GM12878 (cell line): Measurements from ENCODE around the gene MROH2B. TPM values are rescaled to one million over a fixed set of nuclear protein-coding genes. Genes with fewer than 3 reads are reported as not detected.

Experiments
- ATAC-seq: fragments of 200-7000 bp; cut with Tn5 transposase; 3 replicates; pipeline ENCODE4 v1.9.1; 2020; ENCODE audit warnings: mild to moderate bottlenecking, moderate library complexity
- BruUV-seq: library from RNA; stranded (reverse); fragments of 400-500 nt; replicated peaks from 2 replicates; lab custom pipeline; 2021; lab: Mats Ljungman, UMichigan
- CTCF ChIA-PET: fragments of 300-600 bp; sonication (Branson Sonifier 250); formaldehyde crosslinking; extraction: SDS; loops from one replicate; lab custom pipeline; 2021; ENCODE audit warnings: inconsistent platforms; lab: Yijun Ruan, JAX
- POLR2A ChIA-PET: fragments of 350-600 bp; formaldehyde crosslinking; extraction: SDS; loops from one replicate; lab custom pipeline; 2021; ENCODE audit warnings: inconsistent platforms; lab: Charles Lee
- RAD21 ChIA-PET: fragments of 300-600 bp; sonication (Branson Sonifier 250); formaldehyde crosslinking; loops from one replicate; lab custom pipeline; 2023; ENCODE audit warnings: antibody characterized with exemption; ENCODE audit not compliant: unreplicated experiment; lab: Charles Lee
- SMC1A ChIA-PET: fragments of 300-600 bp; sonication (Branson Sonifier 250); formaldehyde crosslinking; loops from one replicate; lab custom pipeline; 2023; ENCODE audit not compliant: unreplicated experiment, uncharacterized antibody; lab: Charles Lee
- DNase-seq: peaks from one replicate; pipeline ENCODE4 v3.0.0-alpha.2; 2011; ENCODE audit warnings: low read depth, low spot score
- FAIRE-seq: peaks from 3 replicates; lab custom pipeline; 2011; peaks lifted over from hg19 to GRCh38; lab: Jason Lieb, UNC
- H2AFZ ChIP-seq: 2 replicates; pipeline ENCODE4 v1.6.0; 2011; ENCODE audit warnings: low read depth, low read length, control low read depth; ENCODE audit not compliant: control insufficient read depth
- H3K27ac ChIP-seq: 2 replicates; pipeline ENCODE4 v1.5.1; 2011; ENCODE audit warnings: control low read depth; ENCODE audit not compliant: control insufficient read depth, insufficient read depth
- H3K27me3 ChIP-seq, 2 experiments: replicated peaks in 1 of 2; 2 replicates each; pipeline versions ENCODE4 v1.6.0 to v1.6.1; 2011; ENCODE audit warnings: low read length in 1 of 2; ENCODE audit not compliant: control insufficient read depth in 2 of 2, insufficient read depth in 2 of 2
- H3K36me3 ChIP-seq, 2 experiments: 2 replicates each; pipeline ENCODE4 v1.5.1; 2011; ENCODE audit warnings: low read length in 1 of 2; ENCODE audit not compliant: control insufficient read depth in 2 of 2, insufficient read depth in 2 of 2
- H3K4me1 ChIP-seq: 2 replicates; pipeline ENCODE4 v1.6.1; 2011; ENCODE audit warnings: mild to moderate bottlenecking, low read length, moderate library complexity, mixed read lengths; ENCODE audit not compliant: control insufficient read depth, insufficient read depth
- H3K4me2 ChIP-seq: 2 replicates; pipeline ENCODE4 v1.6.0; 2011; ENCODE audit warnings: control low read depth; ENCODE audit not compliant: control insufficient read depth, insufficient read depth
- H3K4me3 ChIP-seq: fragments of 200-600 bp; sonication (generic); 2 replicates; pipeline ENCODE4 v1.5.1; 2016
- H3K79me2 ChIP-seq: 2 replicates; pipeline ENCODE4 v1.6.0; 2011; ENCODE audit warnings: low read length; ENCODE audit not compliant: control insufficient read depth, insufficient read depth
- H3K9ac ChIP-seq: 2 replicates; pipeline ENCODE4 v1.8.0; 2011; ENCODE audit warnings: low read length, control low read depth, mixed read lengths; ENCODE audit not compliant: control insufficient read depth, insufficient read depth
- H3K9me3 ChIP-seq: replicated peaks from 3 replicates; pipeline ENCODE4 v1.5.1; 2011; ENCODE audit warnings: mild to moderate bottlenecking, low read length; ENCODE audit not compliant: control insufficient read depth, insufficient read depth
- H4K20me1 ChIP-seq: 2 replicates; pipeline ENCODE4 v1.6.0; 2011; ENCODE audit not compliant: control insufficient read depth, insufficient read depth
- CHD1 ChIP-seq: IDR thresholded peaks from 2 replicates; pipeline ENCODE4 v1.6.1; 2012; ENCODE audit warnings: low read depth, low read length, improper control_type of control experiment
- CHD2 ChIP-seq: IDR thresholded peaks from 2 replicates; pipeline ENCODE4 v1.6.1; 2011; ENCODE audit warnings: low read depth, low read length, improper control_type of control experiment, borderline replicate concordance
- HSF1 ChIP-seq: fragments of 150-350 bp; IDR thresholded peaks from 2 replicates; pipeline ENCODE4 v1.6.1; 2014; ENCODE audit warnings: mild to moderate bottlenecking, low read depth, low read length
- MTA3 ChIP-seq: IDR thresholded peaks from 2 replicates; pipeline ENCODE4 v1.6.1; 2012; ENCODE audit warnings: low read length, inconsistent platforms, borderline replicate concordance
- MXI1 ChIP-seq: fragments of 150-350 bp; IDR thresholded peaks from 2 replicates; pipeline ENCODE4 v1.6.1; 2011; ENCODE audit warnings: low read depth, mild to moderate bottlenecking, inconsistent platforms, low read length, improper control_type of control experiment
- MYB ChIP-seq: fragments of 150-350 bp; IDR thresholded peaks from 2 replicates; pipeline ENCODE4 v1.6.1; 2014; ENCODE audit warnings: mild to moderate bottlenecking, low read depth, low read length, borderline replicate concordance
- NR2F1 ChIP-seq: fragments of 450-650 bp; conservative IDR thresholded peaks from 2 replicates; pipeline ENCODE4 v1.6.1; 2017; ENCODE audit warnings: mild to moderate bottlenecking
- SMAD5 ChIP-seq: IDR thresholded peaks from 2 replicates; pipeline ENCODE4 v1.6.1; 2016; ENCODE audit warnings: antibody characterized with exemption, low read depth
- SRF ChIP-seq, 2 experiments: IDR thresholded peaks; 2 replicates each; pipeline ENCODE4 v1.6.1; 2011; ENCODE audit warnings: low read depth in 2 of 2, low read length in 2 of 2, mild to moderate bottlenecking in 1 of 2, moderate library complexity in 1 of 2
- TCF3 ChIP-seq: IDR thresholded peaks from 2 replicates; pipeline ENCODE4 v1.6.1; 2012; ENCODE audit warnings: low read depth, mild to moderate bottlenecking, low read length, borderline replicate concordance; ENCODE audit not compliant: insufficient read depth
- ZNF217 ChIP-seq: fragments of 450-650 bp; IDR thresholded peaks from 2 replicates; pipeline ENCODE4 v1.6.1; 2017; ENCODE audit warnings: antibody characterized with exemption, mild to moderate bottlenecking
- WGBS: methylation state at CpG from one replicate; pipeline ENCODE4 v1.1.6; 2016; ENCODE audit warnings: low lambda C conversion rate; ENCODE audit not compliant: insufficient replicate concordance, insufficient coverage; ENCODE audit errors: missing lambda C conversion rate; 5-methylcytosine and 5-hydroxymethylcytosine counted together
- in situ Hi-C: fragments of 300-500 bp; cut with MboI; formaldehyde crosslinking; loops from 9 replicates; pipeline ENCODE4 v1.14.3; 2018; ENCODE audit warnings: mixed read lengths
- intact Hi-C: fragments of 100-400 bp; cut with micrococcal nuclease; formaldehyde crosslinking; loops from one replicate; pipeline ENCODE4 v1.14.2; 2022; ENCODE audit not compliant: unreplicated experiment
- polyA plus RNA-seq, 11 experiments: library from polyadenylated mRNA; depleted of rRNA in 4 of 11; unstranded in 6 of 11; stranded (reverse) in 5 of 11; fragments of >200 nt; fragmentation: Nextera tagmentation in 4 of 11; fragmentation: Illumina TruSeq in 1 of 11; extraction: Ambion mirVana in 4 of 11; extraction: Trizol in 1 of 11; gene quantifications; 1 replicate in 1 of 11; 2 replicates in 10 of 11; pipeline versions ENCODE4 v1.2.1 to v1.2.3, GENCODE V29; 2011 to 2016; ENCODE audit warnings: inconsistent platforms in 2 of 11, missing spikeins in 2 of 11, low read depth in 1 of 11
- total RNA-seq, 4 experiments: library from RNA; depleted of rRNA in 3 of 4; stranded (reverse); fragments of >200 nt in 3 of 4; fragmentation: Illumina TruSeq in 1 of 4; extraction: Trizol in 1 of 4; gene quantifications; 2 replicates each; pipeline versions ENCODE4 v1.2.1 to v1.2.3, GENCODE V29; 2013 to 2021
- TF ChIP-seq, protein P1 (sequence below): IDR thresholded peaks from 2 replicates; pipeline ENCODE4 v1.6.1; 2012; ENCODE audit warnings: mild to moderate bottlenecking, low read depth, low read length
- TF ChIP-seq, protein P2 (sequence below): fragments of 450-650 bp; IDR thresholded peaks from 2 replicates; pipeline ENCODE4 v1.6.1; 2017; ENCODE audit warnings: antibody characterized with exemption, mild to moderate bottlenecking, moderate library complexity

MROH2B gene
- total and polyA plus RNA-seq, 10 of the 15 experiments (the other 5 are each of a cell fraction or from before 2014, with no cell fraction given): not detected

DNA sequence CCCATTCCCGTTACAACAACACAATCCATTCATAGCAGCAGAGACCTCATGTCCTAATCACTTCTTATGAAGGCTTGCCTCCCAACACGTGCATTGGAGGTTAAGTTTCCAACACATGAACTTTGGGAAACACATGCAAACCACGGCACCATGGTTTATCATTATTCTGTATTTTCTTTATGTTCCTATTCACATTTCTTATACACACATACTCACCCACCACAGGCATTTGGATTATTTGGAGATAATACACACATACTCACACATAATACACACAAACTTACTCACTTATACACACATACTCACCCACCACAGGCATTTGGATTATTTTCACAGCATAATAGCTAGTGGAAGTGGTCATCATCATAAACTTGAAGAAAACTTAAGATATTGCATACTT, 86.3 kb downstream of the MROH2B start:
- no TSS peak for BruUV-seq
- Histone ChIP-seq H3K4me3 (no peak overlapping the region), H3K4me1 (no peaks in the 10 kb centered on the region), H3K27ac (no peak overlapping the region), H3K9ac (no peak overlapping the region), H3K4me2 (no peak overlapping the region), H3K27me3 (no peaks in the 10 kb centered on the region; a peak in 2 of 4 replicates), H3K9me3 (no peaks in the 10 kb centered on the region), H2AFZ (no peak overlapping the region)
- in situ Hi-C loops: no loop called here
- ATAC-seq (no peak), DNase-seq (no peak)
- ChIA-PET CTCF (no interaction called here), POLR2A (no interaction called here), RAD21 (no interaction called here)
- TF ChIP-seq SRF (IDR thresholded peaks at IDR 0.05; ENCODE audit: low read depth in 2 of 2, low read length in 2 of 2): no peak
- TF ChIP-seq ZNF217: no peak
- no peak for TF ChIP-seq CHD2
- TF ChIP-seq CHD1: no peak
- TF ChIP-seq, protein P1, sequence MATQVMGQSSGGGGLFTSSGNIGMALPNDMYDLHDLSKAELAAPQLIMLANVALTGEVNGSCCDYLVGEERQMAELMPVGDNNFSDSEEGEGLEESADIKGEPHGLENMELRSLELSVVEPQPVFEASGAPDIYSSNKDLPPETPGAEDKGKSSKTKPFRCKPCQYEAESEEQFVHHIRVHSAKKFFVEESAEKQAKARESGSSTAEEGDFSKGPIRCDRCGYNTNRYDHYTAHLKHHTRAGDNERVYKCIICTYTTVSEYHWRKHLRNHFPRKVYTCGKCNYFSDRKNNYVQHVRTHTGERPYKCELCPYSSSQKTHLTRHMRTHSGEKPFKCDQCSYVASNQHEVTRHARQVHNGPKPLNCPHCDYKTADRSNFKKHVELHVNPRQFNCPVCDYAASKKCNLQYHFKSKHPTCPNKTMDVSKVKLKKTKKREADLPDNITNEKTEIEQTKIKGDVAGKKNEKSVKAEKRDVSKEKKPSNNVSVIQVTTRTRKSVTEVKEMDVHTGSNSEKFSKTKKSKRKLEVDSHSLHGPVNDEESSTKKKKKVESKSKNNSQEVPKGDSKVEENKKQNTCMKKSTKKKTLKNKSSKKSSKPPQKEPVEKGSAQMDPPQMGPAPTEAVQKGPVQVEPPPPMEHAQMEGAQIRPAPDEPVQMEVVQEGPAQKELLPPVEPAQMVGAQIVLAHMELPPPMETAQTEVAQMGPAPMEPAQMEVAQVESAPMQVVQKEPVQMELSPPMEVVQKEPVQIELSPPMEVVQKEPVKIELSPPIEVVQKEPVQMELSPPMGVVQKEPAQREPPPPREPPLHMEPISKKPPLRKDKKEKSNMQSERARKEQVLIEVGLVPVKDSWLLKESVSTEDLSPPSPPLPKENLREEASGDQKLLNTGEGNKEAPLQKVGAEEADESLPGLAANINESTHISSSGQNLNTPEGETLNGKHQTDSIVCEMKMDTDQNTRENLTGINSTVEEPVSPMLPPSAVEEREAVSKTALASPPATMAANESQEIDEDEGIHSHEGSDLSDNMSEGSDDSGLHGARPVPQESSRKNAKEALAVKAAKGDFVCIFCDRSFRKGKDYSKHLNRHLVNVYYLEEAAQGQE: no peak
- TF ChIP-seq MYB: no peak
- no peak for TF ChIP-seq TCF3
- no peak for TF ChIP-seq SMAD5
- TF ChIP-seq, protein P2, sequence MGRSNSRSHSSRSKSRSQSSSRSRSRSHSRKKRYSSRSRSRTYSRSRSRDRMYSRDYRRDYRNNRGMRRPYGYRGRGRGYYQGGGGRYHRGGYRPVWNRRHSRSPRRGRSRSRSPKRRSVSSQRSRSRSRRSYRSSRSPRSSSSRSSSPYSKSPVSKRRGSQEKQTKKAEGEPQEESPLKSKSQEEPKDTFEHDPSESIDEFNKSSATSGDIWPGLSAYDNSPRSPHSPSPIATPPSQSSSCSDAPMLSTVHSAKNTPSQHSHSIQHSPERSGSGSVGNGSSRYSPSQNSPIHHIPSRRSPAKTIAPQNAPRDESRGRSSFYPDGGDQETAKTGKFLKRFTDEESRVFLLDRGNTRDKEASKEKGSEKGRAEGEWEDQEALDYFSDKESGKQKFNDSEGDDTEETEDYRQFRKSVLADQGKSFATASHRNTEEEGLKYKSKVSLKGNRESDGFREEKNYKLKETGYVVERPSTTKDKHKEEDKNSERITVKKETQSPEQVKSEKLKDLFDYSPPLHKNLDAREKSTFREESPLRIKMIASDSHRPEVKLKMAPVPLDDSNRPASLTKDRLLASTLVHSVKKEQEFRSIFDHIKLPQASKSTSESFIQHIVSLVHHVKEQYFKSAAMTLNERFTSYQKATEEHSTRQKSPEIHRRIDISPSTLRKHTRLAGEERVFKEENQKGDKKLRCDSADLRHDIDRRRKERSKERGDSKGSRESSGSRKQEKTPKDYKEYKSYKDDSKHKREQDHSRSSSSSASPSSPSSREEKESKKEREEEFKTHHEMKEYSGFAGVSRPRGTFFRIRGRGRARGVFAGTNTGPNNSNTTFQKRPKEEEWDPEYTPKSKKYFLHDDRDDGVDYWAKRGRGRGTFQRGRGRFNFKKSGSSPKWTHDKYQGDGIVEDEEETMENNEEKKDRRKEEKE: no peak
- no peak for TF ChIP-seq MXI1
- no peak for TF ChIP-seq NR2F1
- TF ChIP-seq HSF1: no peak
- TF ChIP-seq MTA3: no peak
- TF ChIP-seq, all 136 proteins: peak for 0
- intact Hi-C loops: no loop called here
- H4K20me1 ChIP-seq: no peaks in the 10 kb centered on the region
- no peaks in the 10 kb centered on the region for H3K36me3 ChIP-seq
- WGBS: 17% methylated on average over 3 of the region's 3 CpGs
- FAIRE-seq: no peak
- no peaks in the 10 kb centered on the region for H3K79me2 ChIP-seq
- SMC1A ChIA-PET: no interaction called here
